Measurements from ENCODE around the gene NES.

NES gene

GRCh38 chr1:156709757-156710489, 32.7 kb upstream of the NES start:
- Histone ChIP-seq H3K4me3 (ENCODE audit: low read depth, low read length) (no peak overlapping the region), H3K79me2 (ENCODE audit: control insufficient read depth, insufficient read depth, low read length, unreplicated experiment) (no peaks in the 10 kb centered on the region), H3K27me3 (ENCODE audit: insufficient read depth, low read length) (no peaks in the 10 kb centered on the region), H2AFZ (ENCODE audit: low read length, unreplicated experiment) (no peak overlapping the region), H3K27ac (ENCODE audit: low read depth, low read length) (no peak overlapping the region), H3K4me1 (ENCODE audit: control insufficient read depth, insufficient read depth, low read length, unreplicated experiment) (peaks cover 61% of the 10 kb centered on the region), H3K36me3 (ENCODE audit: insufficient read depth, low read length) (no peaks in the 10 kb centered on the region)

DNA sequence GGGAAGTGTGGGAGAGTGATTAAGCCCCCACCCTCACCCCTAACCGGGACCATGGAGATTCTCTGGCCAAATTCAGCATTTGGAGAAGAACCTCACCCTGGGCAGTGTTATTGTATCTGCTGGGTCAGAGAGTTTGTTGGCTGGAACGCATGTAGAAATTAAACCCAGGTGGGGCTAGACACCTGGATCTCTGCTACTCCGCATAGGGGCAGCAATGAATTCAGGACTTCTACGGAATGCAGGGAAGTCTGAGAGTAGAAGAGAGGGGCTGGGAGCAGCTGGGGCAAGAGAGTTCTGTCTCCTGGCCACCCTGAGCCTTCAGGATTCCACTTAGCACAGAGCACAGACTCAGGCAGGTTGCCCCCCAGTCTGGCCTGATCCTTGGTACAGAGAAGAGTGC, 31.8 kb upstream of the NES start:
- no peak overlapping the region for H2AFZ ChIP-seq (ENCODE audit: low read length, unreplicated experiment)
- H3K27ac ChIP-seq (ENCODE audit: low read depth, low read length) = no peak overlapping the region
- peaks cover 68% of the 10 kb centered on the region for H3K4me1 ChIP-seq (ENCODE audit: control insufficient read depth, insufficient read depth, low read length, unreplicated experiment)
- H3K27me3 ChIP-seq (ENCODE audit: insufficient read depth, low read length) = no peaks in the 10 kb centered on the region
- H3K79me2 ChIP-seq (ENCODE audit: control insufficient read depth, insufficient read depth, low read length, unreplicated experiment) = no peaks in the 10 kb centered on the region
- no peaks in the 10 kb centered on the region for H3K36me3 ChIP-seq (ENCODE audit: insufficient read depth, low read length)
- no peak overlapping the region for H3K4me3 ChIP-seq (ENCODE audit: low read depth, low read length)

DNA sequence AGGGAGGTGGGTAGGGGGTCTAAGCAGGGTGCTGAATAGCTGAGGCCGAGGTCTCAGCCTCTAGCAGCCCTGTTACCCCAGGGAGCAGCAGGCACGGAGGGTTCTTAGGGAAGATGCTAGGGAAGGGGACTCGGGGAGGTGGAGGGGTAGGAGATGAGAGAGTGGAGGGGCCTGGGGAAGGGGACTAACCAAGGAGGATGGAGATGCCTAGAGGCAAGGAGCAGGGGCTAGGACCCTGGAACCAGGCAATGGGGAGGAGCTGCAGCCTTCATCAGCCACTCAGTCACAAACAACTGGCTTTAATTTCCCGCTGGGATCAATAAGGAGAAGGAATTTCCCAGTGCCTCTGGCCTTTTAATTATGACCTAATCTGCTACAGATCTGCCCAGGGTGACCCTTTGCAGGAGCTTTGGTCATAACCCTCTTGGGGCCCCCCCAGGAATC, 31.0 kb upstream of the NES start:
- no peak overlapping the region for H2AFZ ChIP-seq (ENCODE audit: low read length, unreplicated experiment)
- H3K4me3 ChIP-seq (ENCODE audit: low read depth, low read length) = no peak overlapping the region
- H3K79me2 ChIP-seq (ENCODE audit: control insufficient read depth, insufficient read depth, low read length, unreplicated experiment) = no peaks in the 10 kb centered on the region
- no peaks in the 10 kb centered on the region for H3K36me3 ChIP-seq (ENCODE audit: insufficient read depth, low read length)
- H3K27ac ChIP-seq (ENCODE audit: low read depth, low read length) = no peak overlapping the region
- H3K4me1 ChIP-seq (ENCODE audit: control insufficient read depth, insufficient read depth, low read length, unreplicated experiment) = peaks cover 68% of the 10 kb centered on the region
- H3K27me3 ChIP-seq (ENCODE audit: insufficient read depth, low read length) = no peaks in the 10 kb centered on the region

DNA sequence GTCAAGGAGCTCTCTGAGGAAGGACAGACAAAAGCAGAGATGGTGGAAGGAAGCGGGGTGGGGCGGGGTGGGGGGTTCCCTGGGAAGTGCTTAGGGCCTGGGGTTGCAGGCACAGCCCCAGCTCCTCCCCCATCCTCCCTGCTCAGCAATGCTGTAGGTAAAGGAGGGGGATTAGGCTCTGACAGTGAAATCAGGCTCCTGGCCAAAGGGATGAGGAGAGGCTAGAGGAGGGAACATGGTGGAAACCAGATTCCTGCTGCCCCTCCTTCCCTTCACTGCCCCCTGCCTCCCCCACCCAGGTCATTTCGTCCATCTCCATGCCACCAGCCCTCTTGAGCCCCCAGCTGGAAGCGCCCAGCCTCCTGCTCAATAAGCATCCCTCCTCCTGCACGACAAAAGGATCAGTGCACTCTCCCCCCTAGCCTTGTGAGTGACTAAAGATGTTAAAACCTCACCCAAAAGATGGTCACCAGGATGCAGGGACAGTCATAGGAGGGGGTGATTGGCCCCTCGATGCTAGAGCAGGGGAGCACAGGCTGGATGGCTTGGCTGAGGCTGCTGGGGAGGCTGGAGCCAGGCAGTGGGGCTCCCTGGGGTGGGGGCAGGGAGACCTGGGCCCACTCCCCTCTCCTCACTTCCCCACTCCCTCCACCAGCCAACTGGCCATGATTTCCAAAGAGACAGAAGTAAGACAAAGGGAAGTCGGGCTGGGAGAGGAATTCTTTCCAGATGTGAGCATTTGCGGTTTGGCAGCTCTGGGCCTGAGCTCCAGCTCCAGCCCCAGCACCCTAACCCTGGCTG, 30.4 kb upstream of the NES start:
- Histone ChIP-seq H3K27me3 (ENCODE audit: insufficient read depth, low read length) (no peaks in the 10 kb centered on the region), H3K36me3 (ENCODE audit: insufficient read depth, low read length) (no peaks in the 10 kb centered on the region), H3K79me2 (ENCODE audit: control insufficient read depth, insufficient read depth, low read length, unreplicated experiment) (no peaks in the 10 kb centered on the region), H3K27ac (ENCODE audit: low read depth, low read length) (no peak overlapping the region), H3K4me1 (ENCODE audit: control insufficient read depth, insufficient read depth, low read length, unreplicated experiment) (peaks cover 63% of the 10 kb centered on the region), H3K4me3 (ENCODE audit: low read depth, low read length) (no peak overlapping the region), H2AFZ (ENCODE audit: low read length, unreplicated experiment) (no peak overlapping the region)

DNA sequence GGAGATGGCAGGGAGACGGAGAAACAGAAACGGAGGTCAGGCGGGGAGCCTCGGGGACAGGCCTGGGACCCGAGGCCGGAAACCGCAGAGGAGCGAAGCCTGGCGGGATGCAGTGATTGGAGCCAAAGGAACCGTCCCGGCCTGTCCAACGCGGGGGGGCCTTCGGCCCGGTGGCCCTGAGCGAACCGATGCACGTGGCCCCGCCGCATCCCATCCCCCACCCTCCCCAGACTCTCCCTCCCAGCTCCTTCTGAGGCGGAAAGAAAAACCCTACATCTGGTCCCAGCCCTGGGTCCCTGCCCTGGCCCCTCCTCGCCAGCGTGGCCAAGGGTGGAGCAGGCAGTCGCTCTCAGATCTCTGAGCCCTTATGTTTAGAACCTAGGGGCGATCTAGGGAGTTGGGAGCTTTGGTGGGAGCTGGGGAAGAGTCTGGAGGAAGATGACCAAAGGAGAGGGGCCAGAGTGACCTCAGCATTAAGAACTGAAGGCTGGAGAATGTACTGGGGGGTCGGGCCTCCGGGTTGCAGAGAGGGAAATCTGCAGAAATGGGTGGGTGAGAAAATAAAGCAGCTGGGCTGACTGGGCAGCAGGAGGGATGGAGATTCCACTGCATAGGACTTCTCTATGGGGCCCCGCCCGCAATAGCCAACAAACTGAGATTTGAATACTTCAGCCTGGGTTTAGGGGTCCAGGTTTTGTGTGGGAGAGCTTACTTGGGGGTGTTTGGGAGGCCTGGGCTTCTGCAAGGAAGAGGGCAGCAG, 29.6 kb upstream of the NES start:
- Histone ChIP-seq H3K4me1 (ENCODE audit: control insufficient read depth, insufficient read depth, low read length, unreplicated experiment) (peaks cover 61% of the 10 kb centered on the region), H3K36me3 (ENCODE audit: insufficient read depth, low read length) (no peaks in the 10 kb centered on the region), H3K27ac (ENCODE audit: low read depth, low read length) (no peak overlapping the region), H3K4me3 (ENCODE audit: low read depth, low read length) (peak overlapping the region; percentile 71), H3K79me2 (ENCODE audit: control insufficient read depth, insufficient read depth, low read length, unreplicated experiment) (no peaks in the 10 kb centered on the region), H3K27me3 (ENCODE audit: insufficient read depth, low read length) (no peaks in the 10 kb centered on the region), H2AFZ (ENCODE audit: low read length, unreplicated experiment) (peak overlapping the region; percentile 27)

GRCh38 chr1:156705918-156706656, 28.9 kb upstream of the NES start:
- Histone ChIP-seq H3K36me3 (ENCODE audit: insufficient read depth, low read length) (no peaks in the 10 kb centered on the region), H3K27ac (ENCODE audit: low read depth, low read length) (no peak overlapping the region), H2AFZ (ENCODE audit: low read length, unreplicated experiment) (peak overlapping the region; percentile 27), H3K4me1 (ENCODE audit: control insufficient read depth, insufficient read depth, low read length, unreplicated experiment) (peaks cover 56% of the 10 kb centered on the region), H3K79me2 (ENCODE audit: control insufficient read depth, insufficient read depth, low read length, unreplicated experiment) (no peaks in the 10 kb centered on the region), H3K4me3 (ENCODE audit: low read depth, low read length) (peak overlapping the region; percentile 71), H3K27me3 (ENCODE audit: insufficient read depth, low read length) (no peaks in the 10 kb centered on the region)

DNA sequence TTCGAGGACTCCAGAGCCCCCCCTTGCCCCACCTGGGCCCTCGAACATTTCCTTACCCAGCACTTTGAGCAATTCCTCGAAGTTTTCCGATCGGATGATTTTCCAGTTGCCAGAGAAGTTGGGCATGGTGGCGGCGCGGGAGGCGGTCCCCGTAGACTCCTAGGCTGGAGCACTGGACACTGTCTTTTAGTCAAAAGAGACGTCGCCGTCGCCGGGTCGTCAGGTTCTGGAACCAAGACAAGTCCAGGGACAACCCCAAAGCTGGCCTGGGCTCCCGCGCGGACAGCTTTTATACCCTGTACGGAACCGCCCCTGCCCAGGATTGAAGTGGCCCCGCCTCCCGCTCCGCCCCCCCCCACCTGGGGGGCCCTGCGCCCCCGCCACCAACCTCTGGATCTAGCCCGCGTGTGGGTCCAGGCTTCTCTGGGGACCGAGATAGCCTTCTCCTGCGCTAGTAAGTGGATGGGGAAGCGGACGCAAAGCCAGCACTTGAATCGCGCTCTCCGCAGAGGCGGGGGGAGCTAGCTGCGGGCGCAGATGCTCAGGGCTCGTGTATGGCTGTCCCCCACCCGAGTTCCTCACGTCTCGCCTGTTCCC, 28.2 kb upstream of the NES start, which contains the start of gene CRABP2:
Gene CRABP2 (minus strand): TSS at position 263 of the 597 bp plus-strand sequence. CDS start 137 bp downstream, at position 126.
- peak within 1 kb of the TSS; percentile 27 for H2AFZ ChIP-seq (ENCODE audit: low read length, unreplicated experiment)
- H3K36me3 ChIP-seq (ENCODE audit: insufficient read depth, low read length) = no peaks in the 10 kb centered on the region
- H3K79me2 ChIP-seq (ENCODE audit: control insufficient read depth, insufficient read depth, low read length, unreplicated experiment) = no peaks in the 10 kb centered on the region
- H3K4me3 ChIP-seq (ENCODE audit: low read depth, low read length) = peak within 1 kb of the TSS; percentile 71
- no peak within 1 kb of the TSS for H3K27ac ChIP-seq (ENCODE audit: low read depth, low read length)
- H3K27me3 ChIP-seq (ENCODE audit: insufficient read depth, low read length) = no peaks in the 10 kb centered on the region
- peaks cover 49% of the 10 kb centered on the region for H3K4me1 ChIP-seq (ENCODE audit: control insufficient read depth, insufficient read depth, low read length, unreplicated experiment)

GRCh38 chr1:156704930-156705320, 27.7 kb upstream of the NES start:
- Histone ChIP-seq H3K27me3 (ENCODE audit: insufficient read depth, low read length) (no peaks in the 10 kb centered on the region), H2AFZ (ENCODE audit: low read length, unreplicated experiment) (peak overlapping the region; percentile 18), H3K79me2 (ENCODE audit: control insufficient read depth, insufficient read depth, low read length, unreplicated experiment) (no peaks in the 10 kb centered on the region), H3K36me3 (ENCODE audit: insufficient read depth, low read length) (no peaks in the 10 kb centered on the region), H3K4me1 (ENCODE audit: control insufficient read depth, insufficient read depth, low read length, unreplicated experiment) (peaks cover 44% of the 10 kb centered on the region), H3K27ac (ENCODE audit: low read depth, low read length) (no peak overlapping the region), H3K4me3 (ENCODE audit: low read depth, low read length) (peak overlapping the region; percentile 71)

- no peak overlapping the region for H3K27ac ChIP-seq (ENCODE audit: low read depth, low read length)
- peak overlapping the region; percentile 71 for H3K4me3 ChIP-seq (ENCODE audit: low read depth, low read length)
- no peak overlapping the region for H2AFZ ChIP-seq (ENCODE audit: low read length, unreplicated experiment)
- peaks cover 37% of the 10 kb centered on the region for H3K4me1 ChIP-seq (ENCODE audit: control insufficient read depth, insufficient read depth, low read length, unreplicated experiment)
- no peaks in the 10 kb centered on the region for H3K36me3 ChIP-seq (ENCODE audit: insufficient read depth, low read length)
- H3K27me3 ChIP-seq (ENCODE audit: insufficient read depth, low read length) = no peaks in the 10 kb centered on the region
- H3K79me2 ChIP-seq (ENCODE audit: control insufficient read depth, insufficient read depth, low read length, unreplicated experiment) = no peaks in the 10 kb centered on the region
These were observed 27.0 kb upstream of the NES start for GRCh38 chr1:156704166-156704711.

Data from ACC112 (cell line).